Measurements from ENCODE around the gene ZFP1.
A peak's percentile ranks its signal among the peaks of the same experiment; 100 is the strongest.
"Not testable (repeated sequence)": the region's sequence is repeated elsewhere in the genome, so short reads cannot be mapped to it uniquely, and the experiment has no call there.

Gene ZFP1

GRCh38 chr16:75197522-75198134 is 49.3 kb downstream of the ZFP1 start:
- H3K4me1 Mint-ChIP-seq (ENCODE audit: low read depth) = peaks cover 4% of the 10 kb centered on the region
- no peaks in the 10 kb centered on the region for H3K9me3 Mint-ChIP-seq
- H3K27me3 Mint-ChIP-seq (ENCODE audit: low read depth) = peaks cover 30% of the 10 kb centered on the region
- no peak overlapping the region for H3K27ac Mint-ChIP-seq
- H3K4me3 Mint-ChIP-seq = no peak overlapping the region
- no peaks in the 10 kb centered on the region for H3K36me3 Mint-ChIP-seq (ENCODE audit: low read depth)

- Mint-ChIP-seq H3K27ac (no peak overlapping the region), H3K4me1 (ENCODE audit: low read depth) (peaks cover 4% of the 10 kb centered on the region), H3K36me3 (ENCODE audit: low read depth) (no peaks in the 10 kb centered on the region), H3K27me3 (ENCODE audit: low read depth) (peaks cover 26% of the 10 kb centered on the region), H3K4me3 (no peak overlapping the region), H3K9me3 (no peaks in the 10 kb centered on the region)
Measured at GRCh38 chr16:75198135-75198600, 49.8 kb downstream of the ZFP1 start.

- no peak overlapping the region for H3K4me3 Mint-ChIP-seq
- H3K9me3 Mint-ChIP-seq = no peaks in the 10 kb centered on the region
- H3K4me1 Mint-ChIP-seq (ENCODE audit: low read depth) = peaks cover 4% of the 10 kb centered on the region
- no peaks in the 10 kb centered on the region for H3K36me3 Mint-ChIP-seq (ENCODE audit: low read depth)
- peaks cover 18% of the 10 kb centered on the region for H3K27me3 Mint-ChIP-seq (ENCODE audit: low read depth)
- H3K27ac Mint-ChIP-seq = no peak overlapping the region
Measured at GRCh38 chr16:75202069-75202590, 53.8 kb downstream of the ZFP1 start.

GRCh38 chr16:75203096-75203495 is 54.8 kb downstream of the ZFP1 start:
- Mint-ChIP-seq H3K36me3 (ENCODE audit: low read depth) (no peaks in the 10 kb centered on the region), H3K27ac (no peak overlapping the region), H3K4me1 (ENCODE audit: low read depth) (peaks cover 2% of the 10 kb centered on the region), H3K27me3 (ENCODE audit: low read depth) (peaks cover 9% of the 10 kb centered on the region), H3K4me3 (no peak overlapping the region), H3K9me3 (no peaks in the 10 kb centered on the region)

GRCh38 chr16:75203667-75204409 is 55.5 kb downstream of the ZFP1 start:
- Mint-ChIP-seq H3K4me1 (ENCODE audit: low read depth) (peaks cover 2% of the 10 kb centered on the region), H3K9me3 (no peaks in the 10 kb centered on the region), H3K27ac (peak overlapping the region; percentile 49), H3K36me3 (ENCODE audit: low read depth) (no peaks in the 10 kb centered on the region), H3K27me3 (ENCODE audit: low read depth) (peaks cover 4% of the 10 kb centered on the region), H3K4me3 (no peak overlapping the region)

DNA sequence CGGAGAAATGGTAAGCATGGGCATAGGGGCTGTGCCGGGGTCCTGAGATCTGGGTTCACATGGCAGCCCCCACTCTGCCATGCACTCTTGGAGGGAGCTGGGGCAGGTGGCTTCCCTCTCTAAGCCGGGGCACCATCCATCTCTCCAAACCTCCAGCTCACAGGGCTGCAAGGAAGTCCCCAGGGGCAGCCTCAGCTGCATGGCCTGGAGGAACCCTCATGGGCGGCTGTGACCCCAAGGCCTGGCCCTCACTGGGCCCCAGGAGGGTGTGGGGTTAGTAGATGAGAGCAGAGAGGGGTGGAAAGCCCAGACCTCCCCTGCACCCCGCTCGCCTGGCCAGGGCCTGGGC is 56.1 kb downstream of the ZFP1 start:
- Mint-ChIP-seq H3K27ac (no peak overlapping the region), H3K9me3 (no peaks in the 10 kb centered on the region), H3K27me3 (ENCODE audit: low read depth) (peaks cover under 1% of the 10 kb centered on the region), H3K4me3 (no peak overlapping the region), H3K4me1 (ENCODE audit: low read depth) (peaks cover under 1% of the 10 kb centered on the region), H3K36me3 (ENCODE audit: low read depth) (no peaks in the 10 kb centered on the region)

DNA sequence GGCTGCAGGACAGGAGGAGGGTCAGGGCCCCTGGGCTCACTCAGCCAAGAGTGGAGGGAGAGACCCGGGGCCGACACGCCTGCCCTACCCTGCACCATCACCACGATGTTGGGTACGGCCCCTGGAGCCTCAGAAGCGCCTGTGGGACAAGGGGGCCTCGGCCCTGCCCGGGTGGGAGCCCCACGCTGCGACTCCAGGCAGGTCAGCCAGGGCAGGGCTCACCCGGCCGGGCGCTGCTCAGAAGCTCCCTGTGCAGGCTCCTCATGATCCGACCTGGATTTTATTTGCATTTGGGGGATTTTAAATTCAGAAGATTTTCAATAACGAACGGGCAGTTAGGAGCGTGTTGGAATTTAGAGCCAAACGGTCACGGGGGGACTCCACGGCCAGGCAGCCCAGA is 56.6 kb downstream of the ZFP1 start:
- H3K4me1 Mint-ChIP-seq (ENCODE audit: low read depth); H3K27me3 Mint-ChIP-seq (ENCODE audit: low read depth); H3K9me3 Mint-ChIP-seq; H3K36me3 Mint-ChIP-seq (ENCODE audit: low read depth); H3K4me3 Mint-ChIP-seq; H3K27ac Mint-ChIP-seq: not testable (repeated sequence)

GRCh38 chr16:75205438-75205837 is 57.1 kb downstream of the ZFP1 start:
- H3K27ac Mint-ChIP-seq; H3K4me3 Mint-ChIP-seq; H3K9me3 Mint-ChIP-seq; H3K4me1 Mint-ChIP-seq (ENCODE audit: low read depth); H3K27me3 Mint-ChIP-seq (ENCODE audit: low read depth); H3K36me3 Mint-ChIP-seq (ENCODE audit: low read depth): not testable (repeated sequence)

- H3K4me1 Mint-ChIP-seq (ENCODE audit: low read depth); H3K27me3 Mint-ChIP-seq (ENCODE audit: low read depth); H3K27ac Mint-ChIP-seq; H3K9me3 Mint-ChIP-seq; H3K36me3 Mint-ChIP-seq (ENCODE audit: low read depth); H3K4me3 Mint-ChIP-seq: not testable (repeated sequence)
Measured at GRCh38 chr16:75205961-75206748, 57.8 kb downstream of the ZFP1 start.

- Mint-ChIP-seq H3K4me3 (no peak within 1 kb of the TSS), H3K27me3 (ENCODE audit: low read depth) (no peaks in the 10 kb centered on the region), H3K27ac (no peak within 1 kb of the TSS), H3K4me1 (ENCODE audit: low read depth) (no peaks in the 10 kb centered on the region), H3K36me3 (ENCODE audit: low read depth) (no peaks in the 10 kb centered on the region), H3K9me3 (no peaks in the 10 kb centered on the region)
Measured at GRCh38 chr16:75206749-75207451, 58.6 kb downstream of the ZFP1 start, which contains the start of gene CTRB2. CTRB2 (minus strand) TSS chr16:75207161; CDS start chr16:75207141, 20 bp downstream.

- Mint-ChIP-seq H3K4me3 (no peak overlapping the region), H3K9me3 (no peaks in the 10 kb centered on the region), H3K36me3 (ENCODE audit: low read depth) (no peaks in the 10 kb centered on the region), H3K4me1 (ENCODE audit: low read depth) (no peaks in the 10 kb centered on the region), H3K27ac (no peak overlapping the region), H3K27me3 (ENCODE audit: low read depth) (no peaks in the 10 kb centered on the region)
Measured at GRCh38 chr16:75207831-75208230, 59.5 kb downstream of the ZFP1 start.

GRCh38 chr16:75208242-75208825 is 60.0 kb downstream of the ZFP1 start:
- Mint-ChIP-seq H3K4me1 (ENCODE audit: low read depth) (no peaks in the 10 kb centered on the region), H3K36me3 (ENCODE audit: low read depth) (no peaks in the 10 kb centered on the region), H3K9me3 (no peaks in the 10 kb centered on the region), H3K27me3 (ENCODE audit: low read depth) (no peaks in the 10 kb centered on the region), H3K27ac (no peak overlapping the region), H3K4me3 (no peak overlapping the region)

GRCh38 chr16:75208861-75209505 is 60.7 kb downstream of the ZFP1 start:
- Mint-ChIP-seq H3K27me3 (ENCODE audit: low read depth) (no peaks in the 10 kb centered on the region), H3K9me3 (no peaks in the 10 kb centered on the region), H3K4me3 (no peak overlapping the region), H3K4me1 (ENCODE audit: low read depth) (no peaks in the 10 kb centered on the region), H3K36me3 (ENCODE audit: low read depth) (no peaks in the 10 kb centered on the region), H3K27ac (no peak overlapping the region)

DNA sequence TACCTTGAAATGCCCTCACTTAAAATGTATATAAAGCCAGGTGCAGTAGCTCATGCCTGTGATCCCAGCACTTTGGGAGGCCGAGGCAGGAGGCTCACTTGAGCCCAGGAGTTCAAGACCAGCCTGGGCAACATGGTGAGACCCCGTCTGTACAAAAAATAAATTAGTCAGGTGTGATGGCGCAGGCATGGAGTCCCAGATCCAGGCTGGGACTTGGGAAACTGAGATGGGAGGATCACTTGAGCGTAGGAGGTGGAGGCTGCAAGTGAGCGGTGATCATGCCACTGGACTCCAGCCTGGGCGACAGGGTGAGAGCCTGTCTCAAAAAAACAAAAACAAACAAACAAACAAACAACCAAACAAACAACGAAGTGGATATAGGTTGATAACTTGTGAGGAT is 61.2 kb downstream of the ZFP1 start:
- H3K36me3 Mint-ChIP-seq (ENCODE audit: low read depth); H3K4me1 Mint-ChIP-seq (ENCODE audit: low read depth); H3K4me3 Mint-ChIP-seq; H3K27me3 Mint-ChIP-seq (ENCODE audit: low read depth); H3K9me3 Mint-ChIP-seq; H3K27ac Mint-ChIP-seq: not testable (repeated sequence)
